NCI-H146 (cell line): ENCODE results near the gene TNIP2.
A peak's percentile ranks its signal among the peaks of the same experiment; 100 is the strongest.

Experiments
- DNase-seq: peaks from one replicate; lab custom pipeline; 2025; lab: John Stamatoyannopoulos, UW

The TNIP2 gene

GRCh38 chr4:2716236-2716635 lies 39.9 kb downstream of the TNIP2 start:
- DNase-seq, result no peak

- DNase-seq, result no peak
Measured at GRCh38 chr4:2715426-2715825, 40.7 kb downstream of the TNIP2 start.

- DNase-seq, result no peak
Measured at GRCh38 chr4:2714918-2715317, 41.2 kb downstream of the TNIP2 start.

- no peak for DNase-seq
Measured at GRCh38 chr4:2714061-2714770, 41.9 kb downstream of the TNIP2 start.

- no peak for DNase-seq
Measured at GRCh38 chr4:2713337-2713736, 42.8 kb downstream of the TNIP2 start.

- no peak for DNase-seq
Measured at GRCh38 chr4:2712261-2712842, 43.8 kb downstream of the TNIP2 start.

- DNase-seq, result peak; percentile 63
Measured at GRCh38 chr4:2702770-2703169, 53.4 kb downstream of the TNIP2 start.

- no peak for DNase-seq
Measured at GRCh38 chr4:2702361-2702760, 53.8 kb downstream of the TNIP2 start.

- DNase-seq, result no peak
Measured at GRCh38 chr4:2700031-2700430, 56.1 kb downstream of the TNIP2 start.

- DNase-seq, result no peak
Measured at GRCh38 chr4:2699534-2699933, 56.6 kb downstream of the TNIP2 start.

- peak; percentile 35 for DNase-seq
Measured at GRCh38 chr4:2698951-2699505, 57.1 kb downstream of the TNIP2 start.

GRCh38 chr4:2698504-2698903 lies 57.6 kb downstream of the TNIP2 start:
- no peak for DNase-seq

- no peak for DNase-seq
Measured at GRCh38 chr4:2697995-2698414, 58.1 kb downstream of the TNIP2 start.

- DNase-seq, result no peak
Measured at GRCh38 chr4:2696423-2696822, 59.7 kb downstream of the TNIP2 start.

- DNase-seq, result no peak
Measured at GRCh38 chr4:2695346-2696060, 60.6 kb downstream of the TNIP2 start.

- no peak for DNase-seq
Measured at GRCh38 chr4:2694691-2695090, 61.4 kb downstream of the TNIP2 start.

- DNase-seq, result no peak
Measured at GRCh38 chr4:2691952-2692435, 64.1 kb downstream of the TNIP2 start.
